Endodermal cell (in vitro differentiated cells): Measurements from ENCODE around the gene NADSYN1. TPM values are rescaled to one million over a fixed set of nuclear protein-coding genes. Genes with fewer than 3 reads are reported as not detected.
A peak's percentile ranks its signal among the peaks of the same experiment; 100 is the strongest.

Source experiments
- DNase-seq: peaks from one replicate; pipeline ENCODE4 v3.0.0-alpha.2; 2017
- H3K27ac ChIP-seq: 2 replicates; pipeline ENCODE4 v1.5.1; 2013; ENCODE audit warnings: mild to moderate bottlenecking, low read depth, low read length, moderate library complexity
- H3K27me3 ChIP-seq: 2 replicates; pipeline ENCODE4 v1.6.1; 2013; ENCODE audit warnings: mild to moderate bottlenecking, low read length, moderate library complexity; ENCODE audit not compliant: insufficient read depth, control insufficient read depth, poor library complexity, severe bottlenecking
- H3K36me3 ChIP-seq: 2 replicates; pipeline ENCODE4 v1.7.0; 2013; ENCODE audit warnings: mild to moderate bottlenecking, low read length, moderate library complexity; ENCODE audit not compliant: control insufficient read depth, insufficient read depth
- H3K4me1 ChIP-seq: one replicate; pipeline ENCODE4 v1.7.0; 2013; ENCODE audit warnings: low read length; ENCODE audit not compliant: control insufficient read depth, insufficient read depth
- H3K4me3 ChIP-seq: 2 replicates; pipeline ENCODE4 v1.5.1; 2013; ENCODE audit warnings: mild to moderate bottlenecking, low read length, moderate library complexity
- H3K9ac ChIP-seq: 2 replicates; pipeline ENCODE4 v1.6.1; 2013; ENCODE audit warnings: mild to moderate bottlenecking, low read length, moderate library complexity; ENCODE audit not compliant: poor library complexity, severe bottlenecking; ENCODE audit errors: extremely low read depth
- H3K9me3 ChIP-seq: 2 replicates; pipeline ENCODE4 v1.6.1; 2013; ENCODE audit warnings: mild to moderate bottlenecking, low read length, moderate library complexity; ENCODE audit not compliant: control insufficient read depth
- H3K27ac Mint-ChIP-seq: 2 replicates; pipeline ENCODE4 v1.8.0; 2020; ENCODE audit warnings: mixed read lengths
- H3K27me3 Mint-ChIP-seq: 2 replicates; pipeline ENCODE4 v1.8.0; 2021; ENCODE audit warnings: mild to moderate bottlenecking, mixed read lengths; ENCODE audit not compliant: insufficient read depth
- H3K36me3 Mint-ChIP-seq: 2 replicates; pipeline ENCODE4 v1.8.0; 2020; ENCODE audit warnings: low read depth, mixed read lengths
- H3K4me1 Mint-ChIP-seq: 2 replicates; pipeline ENCODE4 v1.8.0; 2020; ENCODE audit warnings: mixed read lengths
- H3K4me3 Mint-ChIP-seq: 2 replicates; pipeline ENCODE4 v1.8.0; 2020; ENCODE audit warnings: mild to moderate bottlenecking, moderate library complexity, mixed read lengths
- H3K9me3 Mint-ChIP-seq: 2 replicates; pipeline ENCODE4 v1.8.0; 2020; ENCODE audit warnings: mild to moderate bottlenecking, mixed read lengths
- CTCF ChIP-seq: fragments of 200-600 bp; sonication (generic); conservative IDR thresholded peaks from 2 replicates; pipeline ENCODE4 v1.5.0; 2021; ENCODE audit warnings: antibody characterized with exemption, mild to moderate bottlenecking
- WGBS, 2 experiments: methylation state at CpG; one replicate each; pipeline versions ENCODE4 v1.1.5 to v1.1.7; 2013; ENCODE audit warnings: missing lambda C conversion rate in 2 of 2, mixed read lengths in 1 of 2; ENCODE audit not compliant: insufficient coverage in 1 of 2, insufficient read length in 1 of 2; 5-methylcytosine and 5-hydroxymethylcytosine counted together
- total RNA-seq, 2 donors: library from RNA; stranded (reverse); fragmentation: NEBNext Ultra II Directional in 1 of 2; extraction: Animal tissue kit (Norgen Biotek cat#: 25700) in 1 of 2; gene quantifications; 2 replicates in 1 of 2; 3 replicates in 1 of 2; pipeline ENCODE4 v1.2.1, GENCODE V29; 2021

The NADSYN1 gene
- total RNA-seq, 2 donors from 2014 or later: 51.9 to 61.6 TPM

DNA sequence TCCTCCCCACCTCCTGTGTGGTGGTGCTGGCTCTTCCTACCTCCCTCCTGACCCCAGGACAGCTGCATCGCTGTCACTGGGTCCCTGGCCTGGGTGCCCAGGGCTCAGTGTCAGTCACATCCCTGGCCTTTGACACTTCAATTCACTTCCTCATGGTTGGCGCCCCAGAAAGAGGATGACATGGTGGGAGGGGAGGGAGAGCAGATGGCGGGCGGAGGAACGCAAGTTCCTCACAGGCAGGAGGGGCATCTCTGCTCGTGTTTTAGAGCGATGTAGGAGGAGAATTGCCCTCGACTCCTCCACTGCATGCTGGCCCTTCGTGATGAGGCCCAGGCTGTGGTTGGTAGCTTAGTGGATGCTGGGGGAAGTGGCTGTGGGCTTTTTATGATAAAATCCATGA is 38.9 kb downstream of the NADSYN1 start:
- Histone ChIP-seq H3K36me3 (peaks cover 46% of the 10 kb centered on the region), H3K27me3 (no peaks in the 10 kb centered on the region), H3K9ac (no peak overlapping the region), H3K27ac (no peak overlapping the region), H3K9me3 (no peaks in the 10 kb centered on the region), H3K4me1 (peaks cover 2% of the 10 kb centered on the region), H3K4me3 (no peak overlapping the region)
- Mint-ChIP-seq H3K4me3 (no peak overlapping the region), H3K9me3 (no peaks in the 10 kb centered on the region), H3K36me3 (peaks cover 80% of the 10 kb centered on the region), H3K27me3 (no peaks in the 10 kb centered on the region), H3K4me1 (peaks cover 15% of the 10 kb centered on the region), H3K27ac (peak overlapping the region; percentile 4)
- 94 to 100% methylated on average over 3 to 9 of the region's 9 CpGs for WGBS, 2 experiments
- no peak for DNase-seq
- no peak for TF ChIP-seq CTCF

GRCh38 chr11:71495286-71496230 is 42.6 kb downstream of the NADSYN1 start:
- Histone ChIP-seq H3K4me1 (no peaks in the 10 kb centered on the region), H3K27ac (no peak overlapping the region), H3K9ac (no peak overlapping the region), H3K27me3 (no peaks in the 10 kb centered on the region), H3K4me3 (no peak overlapping the region), H3K9me3 (no peaks in the 10 kb centered on the region), H3K36me3 (peaks cover 44% of the 10 kb centered on the region)
- no peaks in the 10 kb centered on the region for H3K9me3 Mint-ChIP-seq
- no peaks in the 10 kb centered on the region for H3K27me3 Mint-ChIP-seq
- H3K4me1 Mint-ChIP-seq: no peaks in the 10 kb centered on the region
- H3K27ac Mint-ChIP-seq: no peak overlapping the region
- 94 to 95% methylated on average over 16 to 20 of the region's 20 CpGs for WGBS, 2 experiments
- peaks cover 83% of the 10 kb centered on the region for H3K36me3 Mint-ChIP-seq
- no peak for DNase-seq
- no peak for TF ChIP-seq CTCF
- H3K4me3 Mint-ChIP-seq: no peak overlapping the region

- Histone ChIP-seq H3K9me3 (no peaks in the 10 kb centered on the region), H3K27me3 (no peaks in the 10 kb centered on the region), H3K27ac (no peak overlapping the region), H3K9ac (no peak overlapping the region), H3K4me1 (no peaks in the 10 kb centered on the region), H3K36me3 (peaks cover 44% of the 10 kb centered on the region), H3K4me3 (no peak overlapping the region)
- DNase-seq: no peak
- Mint-ChIP-seq H3K36me3 (peaks cover 80% of the 10 kb centered on the region), H3K27ac (no peak overlapping the region), H3K4me1 (no peaks in the 10 kb centered on the region), H3K9me3 (no peaks in the 10 kb centered on the region), H3K4me3 (no peak overlapping the region), H3K27me3 (no peaks in the 10 kb centered on the region)
- no peak for TF ChIP-seq CTCF
- WGBS, 2 experiments: 94 to 97% methylated on average over 11 to 13 of the region's 13 CpGs
Measured at GRCh38 chr11:71496421-71496820, 43.4 kb downstream of the NADSYN1 start.
